SIG-M5 (cell line): ENCODE results near the gene YPEL4.

Experiments
- DNase-seq: peaks from one replicate; lab custom pipeline; 2025; lab: John Stamatoyannopoulos, UW

YPEL4 gene

GRCh38 chr11:57650739-57651090 lies 1.0 kb upstream of the YPEL4 start:
- no peak for DNase-seq

- DNase-seq = no peak
These were observed 644 bp downstream of the YPEL4 start for GRCh38 chr11:57648801-57649735.

GRCh38 chr11:57647960-57648800 lies 1.5 kb downstream of the YPEL4 start:
- DNase-seq = no peak

GRCh38 chr11:57647372-57647771 lies 2.3 kb downstream of the YPEL4 start:
- DNase-seq = no peak

GRCh38 chr11:57646799-57647303 lies 2.9 kb downstream of the YPEL4 start:
- no peak for DNase-seq

- no peak for DNase-seq
These were observed 3.4 kb downstream of the YPEL4 start for GRCh38 chr11:57646194-57646798.

DNA sequence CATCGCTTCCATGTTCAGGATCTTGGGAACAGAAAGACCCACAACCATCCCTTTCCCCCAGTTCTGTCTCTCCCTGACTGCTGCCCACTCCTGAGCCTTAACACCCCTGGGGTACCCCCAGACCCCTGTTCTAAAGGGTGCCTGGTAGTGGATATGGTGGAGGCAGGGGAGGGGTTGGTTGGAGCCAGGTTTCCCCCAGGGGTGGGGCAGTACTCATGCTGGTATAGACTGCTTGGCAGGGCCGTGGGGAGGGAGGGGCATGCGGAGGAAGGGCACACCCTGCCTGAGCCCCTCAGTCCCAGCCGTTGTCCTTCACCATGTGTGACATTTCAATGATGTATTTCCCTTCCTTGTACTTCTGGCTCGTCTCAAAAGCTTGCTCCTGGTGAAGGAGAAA lies 4.0 kb downstream of the YPEL4 start:
- no peak for DNase-seq

DNA sequence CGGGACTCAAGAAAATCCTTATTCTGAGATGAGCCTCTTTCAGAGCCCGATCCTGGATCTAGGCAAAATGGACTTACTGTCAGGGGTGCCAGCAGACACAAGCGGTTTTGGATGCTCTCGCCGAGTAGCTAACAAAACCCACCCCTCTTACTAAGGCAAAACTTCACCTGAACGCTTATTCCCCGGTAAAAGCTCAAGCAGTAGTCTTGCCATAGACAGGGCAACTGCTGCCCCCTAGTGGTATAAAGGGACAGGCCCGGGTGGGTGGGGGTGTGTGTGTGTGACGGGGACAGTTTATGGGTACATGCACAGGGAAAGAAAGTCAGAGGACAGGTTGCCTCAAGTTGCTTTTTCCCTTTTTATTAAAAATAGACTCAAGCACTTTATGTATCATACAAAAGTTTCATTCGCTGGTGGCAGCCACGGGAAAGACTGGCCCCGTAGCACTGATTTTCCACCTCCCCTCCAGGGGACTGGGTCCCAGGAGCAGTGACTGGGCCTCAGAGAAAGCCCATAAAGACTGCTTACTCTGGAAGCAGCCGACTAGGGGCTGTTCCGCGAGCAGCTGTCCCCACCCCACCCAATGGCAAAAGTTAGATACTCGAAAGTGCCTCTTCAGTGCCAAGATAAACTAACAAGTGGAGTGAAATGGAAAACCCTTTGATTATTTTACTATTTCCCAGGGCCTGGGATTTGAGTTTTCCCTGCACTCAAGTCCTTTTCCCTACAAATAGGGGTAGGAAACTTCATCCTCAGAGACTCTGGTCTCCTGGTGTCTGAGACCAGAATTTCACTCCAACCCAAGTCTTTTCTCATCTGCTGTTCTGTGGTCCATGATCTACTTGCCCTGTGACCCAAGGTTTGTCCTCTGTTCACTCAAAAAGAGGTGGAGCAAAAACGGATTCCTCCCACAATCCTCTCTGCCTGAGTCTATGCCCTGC lies 4.7 kb downstream of the YPEL4 start:
- no peak for DNase-seq

DNA sequence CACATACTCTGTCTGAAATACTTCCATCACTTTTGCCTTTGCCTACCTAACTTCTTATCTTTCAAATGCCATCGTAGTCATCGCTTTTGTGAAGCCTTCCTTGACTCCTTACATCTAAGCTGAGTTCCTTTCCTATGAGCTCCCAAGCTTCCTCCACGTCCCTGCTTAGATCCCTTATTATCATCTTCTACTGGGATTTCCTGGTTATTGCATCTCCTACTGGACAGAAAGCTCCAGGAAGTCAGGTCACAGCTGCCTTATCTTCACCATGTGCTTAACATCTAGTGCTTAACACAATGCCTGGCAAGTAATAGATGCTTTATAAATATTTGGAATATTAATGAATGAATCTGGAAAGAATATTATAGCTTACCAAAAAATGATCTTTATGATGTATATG lies 5.9 kb downstream of the YPEL4 start:
- DNase-seq = no peak

DNA sequence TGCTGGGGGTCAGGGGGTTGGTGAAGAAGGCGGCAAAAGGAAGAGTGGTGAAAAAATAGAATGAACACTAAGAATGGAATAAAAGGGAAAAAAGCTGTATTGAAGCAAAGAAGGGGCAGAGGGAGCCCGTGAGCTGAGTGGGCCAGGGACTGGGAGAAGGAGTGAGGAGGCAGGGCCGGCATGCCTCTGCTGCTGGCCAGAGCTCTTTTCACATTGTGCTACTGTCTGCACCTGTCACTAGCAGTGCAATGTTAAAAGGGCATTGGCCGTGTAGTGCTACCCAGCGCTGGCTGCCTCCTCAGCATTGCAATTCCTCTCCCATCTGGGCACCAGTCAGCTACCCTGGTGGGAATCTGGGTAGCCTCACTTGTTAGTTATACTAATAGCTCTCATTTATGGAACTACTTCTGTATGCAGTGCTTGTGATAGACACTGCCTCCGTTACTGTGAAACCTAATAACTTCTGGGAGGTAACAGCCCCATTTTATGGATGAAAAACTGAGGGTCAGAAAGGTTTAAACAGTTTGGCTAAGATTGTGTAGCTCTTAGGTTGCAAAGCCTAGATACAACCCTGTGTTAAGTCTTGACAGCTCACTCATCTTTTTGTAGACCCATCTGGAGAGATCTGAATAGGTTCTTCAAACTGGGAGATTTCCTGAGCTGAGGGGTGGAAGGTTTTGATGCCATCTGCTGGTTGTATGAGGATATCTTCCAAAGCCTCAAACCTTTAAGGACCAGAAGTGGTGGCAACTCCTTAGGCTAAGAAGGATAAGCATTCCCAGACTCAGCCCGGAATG lies 8.5 kb downstream of the YPEL4 start:
- DNase-seq = no peak

GRCh38 chr11:57640068-57640800 lies 9.5 kb downstream of the YPEL4 start:
- DNase-seq = no peak

GRCh38 chr11:57639321-57640067 lies 10.2 kb downstream of the YPEL4 start:
- no peak for DNase-seq

DNA sequence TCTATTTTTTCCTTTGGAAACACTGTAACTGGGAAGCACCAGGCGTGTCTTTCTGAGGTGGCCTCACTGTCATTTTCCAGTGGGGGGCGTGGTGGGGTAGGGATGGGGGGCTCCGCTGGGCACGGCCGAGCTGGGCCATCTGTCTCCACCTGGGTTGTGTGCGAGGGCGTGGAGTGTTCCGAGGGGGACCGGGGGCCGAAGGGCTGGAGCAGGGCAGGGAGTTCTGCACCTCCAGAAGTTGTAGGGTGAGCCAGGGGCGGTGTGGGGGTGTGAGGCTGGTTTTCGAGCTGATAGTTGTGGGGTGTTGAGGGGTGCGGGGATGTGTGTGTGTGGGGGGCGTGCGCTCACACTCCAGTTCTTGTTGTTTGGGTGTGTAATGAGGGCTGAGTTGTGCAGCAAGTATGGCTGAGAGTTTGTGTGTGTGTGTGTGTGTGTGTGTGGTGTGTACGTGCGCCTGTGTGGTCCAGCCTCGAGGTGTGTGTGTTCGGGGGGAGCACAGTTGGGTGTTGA lies 10.8 kb downstream of the YPEL4 start:
- no peak for DNase-seq

GRCh38 chr11:57638005-57638781 lies 11.5 kb downstream of the YPEL4 start:
- no peak for DNase-seq

GRCh38 chr11:57637626-57638004 lies 12.1 kb downstream of the YPEL4 start:
- DNase-seq = no peak

DNA sequence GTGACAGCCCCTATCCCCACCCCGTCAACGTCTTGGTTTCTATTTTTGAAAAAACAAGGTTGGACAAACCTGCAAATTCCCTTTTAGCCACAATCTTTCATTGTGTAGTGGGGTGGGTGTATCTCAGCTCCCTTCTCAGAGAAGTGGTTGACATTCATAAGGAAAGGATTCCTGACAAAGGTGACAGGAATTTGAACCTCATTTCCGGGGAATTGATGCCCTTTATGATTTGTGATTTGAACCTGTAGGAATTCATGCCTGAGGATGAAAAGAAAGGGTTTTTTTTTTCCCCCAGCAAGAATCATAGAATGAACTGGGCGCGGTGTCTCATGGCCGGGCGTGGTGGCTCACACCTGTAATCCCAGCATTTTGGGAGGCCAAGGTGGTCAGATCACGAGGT lies 14.5 kb downstream of the YPEL4 start:
- DNase-seq = no peak

DNA sequence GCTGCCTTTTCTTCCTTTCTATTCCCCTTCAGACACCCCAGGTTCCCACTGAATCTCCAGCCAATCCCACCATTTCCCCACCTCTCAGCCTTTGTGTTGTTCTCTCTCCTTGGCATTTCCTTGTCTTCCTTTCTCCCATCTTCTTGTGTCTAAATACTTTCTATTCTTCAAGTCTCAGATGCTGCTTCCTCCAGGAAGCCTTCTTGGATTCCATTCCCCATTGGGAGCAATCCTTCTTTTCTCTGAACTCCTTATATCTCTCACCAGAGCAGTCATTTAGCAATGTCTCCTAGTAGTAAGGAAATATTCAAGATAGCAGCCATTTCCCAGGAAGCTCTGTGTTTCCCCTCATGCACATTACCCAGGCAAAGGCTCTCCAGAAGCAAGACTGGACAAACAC lies 15.4 kb downstream of the YPEL4 start:
- DNase-seq = no peak
